ENCODE data around the gene SH3PXD2A.

Gene SH3PXD2A

DNA sequence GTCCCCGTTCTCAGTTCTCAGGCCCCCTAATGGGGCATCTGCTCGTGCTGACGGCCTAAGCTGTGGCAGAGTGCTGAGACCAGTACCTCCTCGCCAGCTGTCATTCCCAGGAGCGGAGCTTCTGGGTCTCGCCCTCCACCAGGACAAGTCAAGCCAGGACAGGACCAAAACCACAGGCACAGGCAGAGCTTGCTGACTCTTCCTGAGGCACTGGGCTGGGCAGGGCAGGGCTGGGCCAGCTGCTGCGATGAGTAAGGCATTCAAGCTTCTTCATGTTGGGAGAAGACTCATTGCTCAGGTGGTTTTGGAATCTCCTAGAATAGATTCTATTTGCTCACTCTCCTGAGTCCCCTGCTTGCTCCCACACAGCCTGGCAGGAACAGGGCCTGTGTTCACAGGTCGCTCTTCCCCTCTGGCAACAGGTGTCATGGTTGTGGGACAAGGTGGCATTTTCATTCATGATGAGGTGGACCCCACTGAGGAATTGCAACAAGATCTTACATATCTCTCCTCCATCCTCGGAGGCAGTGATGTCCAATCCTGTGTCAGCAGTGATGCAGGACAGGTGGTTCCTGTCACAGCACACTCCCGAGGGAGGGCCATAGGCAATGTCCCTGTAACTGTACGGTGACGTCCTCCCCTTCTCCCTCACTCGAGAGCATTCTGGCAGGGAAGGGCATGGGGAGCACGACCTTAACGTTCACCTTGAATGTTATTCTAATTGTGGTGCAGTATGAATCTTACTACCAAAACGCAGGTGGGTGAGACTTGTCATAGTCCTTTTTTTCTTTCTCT, 17.0 kb upstream of the SH3PXD2A start:
- DNase-seq = no peak

DNA sequence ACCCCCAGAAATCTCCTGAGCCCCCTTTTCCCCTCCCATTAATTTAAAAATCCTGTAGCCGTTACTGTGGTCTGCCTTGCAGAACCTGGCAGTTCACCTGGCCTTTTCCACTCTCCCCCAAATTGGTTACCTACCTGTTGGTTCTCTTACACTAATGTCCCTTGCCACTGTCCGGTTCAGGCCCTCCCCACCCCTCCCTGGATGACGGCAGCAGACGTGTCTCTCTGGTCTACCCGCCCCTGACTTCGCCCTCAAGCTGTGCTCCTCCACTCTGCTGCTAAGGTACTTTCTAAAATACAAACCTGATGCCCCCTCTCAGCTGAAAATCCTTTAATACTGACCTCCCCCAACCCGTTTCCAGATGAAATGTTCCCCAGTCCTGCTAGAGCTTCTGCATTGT, 15.6 kb upstream of the SH3PXD2A start:
- DNase-seq = no peak

DNA sequence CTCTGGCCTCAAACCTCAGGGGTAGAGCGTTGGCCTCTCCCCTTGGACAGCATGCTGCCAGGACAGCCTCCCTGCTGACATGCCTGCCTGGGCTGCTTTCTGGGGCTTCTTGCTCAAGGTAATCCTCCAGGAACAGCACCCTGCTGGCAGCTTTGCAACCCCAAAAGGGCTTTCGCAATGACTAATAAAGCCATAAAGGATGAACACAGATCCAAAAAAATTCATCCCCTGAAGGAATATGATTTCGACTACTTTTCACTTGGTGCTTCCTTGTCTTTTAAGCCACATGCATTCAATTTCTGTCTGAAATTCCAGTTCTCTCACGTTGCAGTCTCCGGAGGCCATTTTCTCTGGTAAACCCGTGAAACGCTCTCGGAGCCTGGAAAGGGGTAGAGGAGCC, 15.1 kb upstream of the SH3PXD2A start:
- DNase-seq = no peak

DNA sequence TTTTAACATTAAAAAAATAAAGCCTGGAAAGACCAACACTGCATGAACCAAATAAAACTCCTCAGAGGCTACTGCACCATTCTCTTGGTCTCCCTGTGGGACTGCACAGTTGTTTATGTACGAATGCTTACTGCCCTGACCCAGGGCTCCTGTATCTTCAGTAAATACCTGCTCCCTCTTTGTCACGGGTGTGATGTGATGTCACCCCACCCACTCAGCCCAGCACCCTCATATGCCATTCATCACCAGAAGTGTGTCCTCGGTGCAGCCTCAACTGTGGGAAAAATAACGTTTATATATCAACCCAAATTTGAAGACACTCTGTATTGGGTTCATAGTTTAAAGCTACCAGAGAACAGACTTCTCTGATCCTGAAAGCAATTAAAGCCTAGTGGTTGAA, 14.0 kb upstream of the SH3PXD2A start:
- no peak for DNase-seq

DNA sequence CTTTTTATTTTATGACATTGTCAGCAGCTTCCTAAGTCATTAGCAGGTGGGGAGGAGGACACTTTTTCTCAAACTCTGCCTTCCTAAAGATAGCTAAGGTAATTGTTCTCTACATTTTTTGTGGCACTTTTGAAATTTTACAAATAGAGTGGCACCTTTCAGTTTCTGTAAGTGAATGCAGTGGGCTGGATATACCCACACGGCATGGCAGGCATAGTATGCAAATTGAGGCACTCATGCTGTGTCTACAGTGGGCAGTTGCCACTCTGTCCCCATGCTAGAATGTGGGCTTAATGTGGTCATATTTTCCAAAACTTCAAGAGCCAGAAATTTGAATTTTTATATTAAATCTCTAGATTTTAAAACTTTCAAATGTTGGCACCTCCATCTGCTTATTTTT, 12.8 kb upstream of the SH3PXD2A start:
- DNase-seq = no peak

DNA sequence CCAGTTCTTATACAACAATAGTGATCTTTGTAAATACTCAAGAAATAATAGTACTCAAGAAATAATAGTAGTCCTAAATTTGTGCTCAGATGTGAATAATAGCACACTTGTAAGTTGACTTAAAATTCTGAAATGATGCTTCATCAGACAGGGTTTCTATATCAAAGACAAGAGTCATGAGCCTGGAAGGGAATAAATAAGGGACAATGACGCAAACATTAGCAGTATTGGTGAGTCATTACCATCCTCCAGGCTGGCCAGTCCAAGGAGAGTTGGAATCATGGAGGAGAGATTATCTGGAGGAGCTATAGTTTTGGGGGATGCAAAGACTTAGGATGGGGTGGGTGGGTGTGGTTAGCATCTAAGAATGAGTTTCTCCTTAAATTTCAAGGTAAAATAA, 6.1 kb upstream of the SH3PXD2A start:
- no peak for DNase-seq

DNA sequence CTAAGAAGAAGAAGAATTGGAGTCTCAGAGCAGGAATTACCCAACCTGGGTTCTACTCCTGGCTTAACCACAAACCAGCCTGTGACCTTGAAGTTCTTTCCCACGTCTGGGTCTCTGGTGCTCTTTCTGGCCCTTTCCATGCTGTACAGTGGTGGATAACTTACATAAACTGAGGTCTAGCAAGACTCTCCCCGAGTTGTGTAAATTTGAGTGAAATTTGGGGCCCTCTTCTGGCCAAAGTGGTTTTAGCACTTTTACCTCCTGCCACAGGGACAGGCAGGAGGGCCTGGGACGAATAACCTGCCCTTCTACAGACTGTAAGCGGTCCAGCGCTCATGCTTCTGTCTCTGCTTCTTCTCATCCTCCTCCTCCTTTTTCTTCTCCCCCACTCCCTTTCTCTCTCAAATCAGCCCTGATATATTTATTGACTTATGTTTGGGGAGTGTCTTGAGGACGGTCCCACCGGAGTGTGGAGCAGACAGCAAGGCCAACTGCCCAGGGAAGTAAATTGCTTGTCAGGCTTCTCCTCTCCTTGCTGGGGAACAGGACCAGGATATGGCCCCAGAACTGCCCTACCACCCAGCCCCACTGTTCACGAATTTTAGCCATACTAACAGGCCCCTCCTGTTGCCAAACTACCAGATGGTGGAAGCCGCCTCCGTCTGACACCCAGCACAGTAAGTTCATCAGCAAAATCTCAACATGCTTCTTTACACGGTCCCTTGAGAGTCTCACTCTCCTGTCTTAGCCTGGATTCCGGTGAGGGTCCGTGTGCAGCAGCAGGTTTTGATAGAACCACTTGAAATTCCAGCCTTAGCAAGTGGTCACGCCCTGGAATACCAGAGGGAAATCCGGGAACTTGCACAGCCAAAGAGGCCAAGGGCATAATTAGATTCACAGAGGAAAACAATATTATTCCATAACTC, 4.0 kb upstream of the SH3PXD2A start:
- DNase-seq = peak in 2 of 4 experiments; percentile 12 to 16

DNA sequence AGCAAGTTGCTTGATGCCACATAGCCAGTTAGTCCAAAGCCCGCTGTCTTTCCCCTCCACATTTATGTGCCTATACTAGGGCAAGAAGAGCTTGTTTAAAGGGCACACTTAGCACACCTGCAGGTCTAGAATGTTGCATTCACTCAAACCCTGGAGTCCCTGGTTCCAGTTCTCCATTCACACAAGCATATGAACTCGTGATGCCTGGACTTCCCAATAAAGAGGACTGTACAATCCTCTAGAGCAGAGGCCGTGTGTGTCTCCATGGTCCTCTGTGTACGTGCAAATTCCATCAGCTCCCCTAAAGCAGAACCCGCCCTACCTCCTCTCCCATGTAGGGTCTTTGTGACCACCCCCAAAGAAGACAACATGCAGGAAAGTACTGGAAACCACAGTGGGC, 3.0 kb upstream of the SH3PXD2A start:
- DNase-seq = no peak

DNA sequence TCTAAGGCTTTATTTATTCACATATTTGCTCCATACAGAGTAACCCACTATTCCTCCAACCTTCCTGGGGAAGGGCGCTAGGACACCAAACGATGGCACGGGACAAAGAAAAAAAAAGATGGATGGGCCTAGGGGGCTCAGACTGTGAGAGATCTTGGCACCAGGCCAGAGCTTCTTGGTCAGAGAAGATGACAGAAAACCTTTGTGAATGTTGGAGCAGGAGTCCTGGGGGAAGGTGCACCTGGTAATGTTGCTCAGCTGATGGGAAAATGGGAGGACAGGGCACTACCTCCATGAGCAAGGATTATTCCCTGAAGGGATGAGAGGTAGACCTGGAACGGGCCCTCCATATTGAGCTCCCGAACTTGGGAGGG, 1.4 kb upstream of the SH3PXD2A start:
- no peak for DNase-seq

DNA sequence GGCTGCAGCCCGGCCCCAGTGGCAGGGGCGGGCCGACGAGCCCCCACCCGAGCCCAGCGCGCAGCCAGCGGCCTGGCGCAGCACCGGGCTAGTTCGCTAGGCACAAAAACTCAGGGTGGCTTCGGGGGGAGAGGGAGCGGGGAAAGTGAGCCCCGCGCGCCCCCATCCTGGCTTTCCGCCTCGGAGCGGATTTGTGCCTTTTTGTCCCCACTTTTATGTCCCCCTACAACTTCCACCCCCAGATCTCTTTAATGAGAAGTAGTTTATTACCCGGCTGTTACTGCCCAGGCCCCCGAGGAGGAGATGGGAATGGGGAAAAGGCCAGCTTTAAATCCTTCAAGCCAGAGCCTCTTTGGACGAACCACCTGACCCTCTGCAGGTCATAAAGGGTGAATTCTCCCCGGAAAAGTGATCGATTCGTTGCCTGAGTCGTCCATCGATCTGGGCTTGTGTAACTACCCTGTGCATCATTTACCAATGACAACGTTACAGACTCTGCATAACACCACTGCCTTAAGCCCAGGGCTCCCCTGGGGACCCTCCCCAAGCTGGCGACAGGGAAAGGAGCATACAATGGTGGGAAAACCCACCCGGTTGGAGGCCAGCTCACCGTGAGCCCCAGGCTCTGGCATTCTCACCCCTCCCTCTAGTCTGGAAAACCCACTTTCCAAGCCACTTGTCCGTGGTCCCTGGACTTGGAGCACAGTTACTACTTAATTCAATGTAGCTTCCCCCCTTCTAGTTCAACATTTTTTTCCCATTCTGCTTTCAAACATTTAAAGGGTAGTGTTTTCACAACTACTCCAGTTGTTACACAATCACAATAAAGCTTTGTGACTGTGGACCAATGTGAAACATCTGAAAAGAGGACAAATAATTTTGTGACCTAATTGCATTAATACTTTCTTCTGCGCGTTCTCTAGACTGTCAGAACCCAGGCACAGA, 748 bp upstream of the SH3PXD2A start:
- no peak for DNase-seq

DNA sequence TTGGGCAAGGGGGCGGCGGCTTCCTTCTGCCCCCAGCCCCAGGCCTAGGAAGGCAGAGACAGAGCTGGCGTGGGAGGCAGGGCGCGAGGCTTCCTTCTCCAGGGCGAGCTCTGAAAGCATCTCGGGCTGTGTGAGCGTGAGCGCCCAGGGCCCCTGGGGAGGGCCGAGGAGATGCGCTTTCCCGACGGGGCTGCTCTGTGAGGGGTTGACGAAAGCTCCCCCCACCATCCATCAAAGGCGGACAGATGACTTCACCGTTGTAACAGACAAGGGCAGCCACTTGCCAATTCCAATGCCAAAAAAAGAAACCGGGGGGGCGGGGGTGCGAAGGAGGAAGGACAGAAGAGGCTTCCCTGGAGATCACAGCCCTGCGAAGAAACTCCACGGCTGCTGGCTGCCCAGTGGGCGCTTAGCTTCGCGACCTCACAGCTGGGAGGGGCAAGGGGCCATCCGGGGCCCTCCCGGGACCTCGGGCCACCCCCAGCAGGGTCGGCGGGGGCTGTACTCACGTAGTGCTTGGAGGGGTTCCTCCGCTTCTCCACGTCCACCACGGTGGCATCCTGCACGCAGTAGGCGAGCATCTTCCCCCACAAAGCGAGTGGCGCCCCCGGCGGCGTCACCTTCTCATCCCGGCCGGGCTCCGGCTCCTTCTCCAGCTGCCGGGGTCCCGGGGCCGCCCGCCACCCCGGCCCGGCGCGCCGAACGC, 537 bp downstream of the SH3PXD2A start:
- no peak for DNase-seq

DNA sequence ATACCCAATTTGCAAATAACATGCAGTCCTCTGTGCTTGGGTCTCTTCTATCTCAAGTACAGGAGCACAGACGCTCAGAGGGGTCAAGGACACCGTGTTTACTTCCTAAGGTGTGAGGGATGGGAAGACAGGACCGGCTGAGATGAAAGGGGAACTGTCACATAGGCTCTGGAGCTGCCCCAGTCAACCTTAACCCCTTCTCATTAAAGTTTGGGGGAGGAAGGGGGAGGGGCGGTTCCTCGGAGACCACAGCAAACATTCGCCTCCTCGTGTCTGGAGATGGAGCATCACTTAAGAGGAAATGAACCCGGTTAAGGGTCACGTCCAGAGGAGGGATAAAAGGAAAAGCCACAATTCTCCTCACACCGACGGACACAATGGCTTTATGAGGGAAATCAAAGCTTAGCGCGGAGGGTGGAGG, 1.1 kb downstream of the SH3PXD2A start:
- no peak for DNase-seq

DNA sequence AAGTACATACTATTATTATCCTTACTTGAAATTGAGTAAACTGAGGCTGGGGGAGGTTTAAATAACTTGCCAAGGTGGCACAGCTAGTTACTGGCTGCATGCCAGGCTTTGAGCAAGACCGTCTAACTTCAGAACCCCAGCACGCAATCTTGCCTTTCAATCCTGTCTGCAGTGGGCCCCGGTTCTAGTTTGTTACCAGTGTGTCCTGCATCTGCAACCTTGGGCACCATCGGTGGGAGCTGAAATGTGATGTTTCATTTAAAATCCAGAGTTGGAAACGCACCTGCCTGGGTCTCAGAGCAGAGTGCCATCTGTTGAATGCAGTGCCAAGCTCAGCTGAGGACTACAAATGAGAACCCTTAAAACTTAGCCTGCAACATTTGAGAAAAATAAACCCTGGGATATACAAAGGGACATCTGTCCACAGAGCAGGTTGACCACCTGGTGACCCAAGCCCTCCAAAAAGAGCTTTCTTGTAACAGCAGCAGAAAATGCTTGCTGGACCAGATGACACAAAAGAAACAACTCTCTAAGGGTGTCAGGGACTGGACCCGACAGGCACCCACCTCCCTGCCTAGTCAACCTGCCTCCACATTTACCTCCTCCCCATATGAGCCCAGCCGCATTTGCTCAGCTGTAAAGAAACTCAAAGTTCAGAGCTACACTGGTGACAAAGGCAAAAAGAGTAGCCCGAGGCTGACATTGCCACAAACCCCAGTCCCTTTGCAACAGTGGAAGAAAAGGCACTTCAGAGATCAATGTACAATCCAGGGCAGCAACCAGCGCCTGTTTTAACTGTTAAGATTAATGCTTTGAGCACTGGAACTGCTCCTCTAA, 1.7 kb downstream of the SH3PXD2A start:
- DNase-seq = no peak

DNA sequence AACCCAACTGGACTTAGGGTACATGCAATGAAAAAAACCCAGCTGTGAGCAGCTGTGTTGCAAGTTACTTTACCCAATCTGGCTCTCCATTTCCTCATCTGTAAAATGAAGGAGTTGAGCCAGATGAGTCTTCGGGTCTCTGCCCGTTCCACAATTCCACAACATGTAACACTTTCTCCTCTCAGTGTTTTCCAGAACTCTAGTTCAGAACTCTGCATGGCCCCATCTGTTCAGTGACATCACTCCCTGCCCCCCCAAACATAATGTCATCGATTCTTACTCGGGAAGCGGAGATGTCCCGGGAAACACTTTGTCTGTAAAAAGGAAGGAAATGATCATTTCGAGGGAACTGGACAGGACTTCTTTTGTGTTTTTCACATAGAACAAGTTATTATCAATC, 2.5 kb downstream of the SH3PXD2A start:
- DNase-seq = no peak

DNA sequence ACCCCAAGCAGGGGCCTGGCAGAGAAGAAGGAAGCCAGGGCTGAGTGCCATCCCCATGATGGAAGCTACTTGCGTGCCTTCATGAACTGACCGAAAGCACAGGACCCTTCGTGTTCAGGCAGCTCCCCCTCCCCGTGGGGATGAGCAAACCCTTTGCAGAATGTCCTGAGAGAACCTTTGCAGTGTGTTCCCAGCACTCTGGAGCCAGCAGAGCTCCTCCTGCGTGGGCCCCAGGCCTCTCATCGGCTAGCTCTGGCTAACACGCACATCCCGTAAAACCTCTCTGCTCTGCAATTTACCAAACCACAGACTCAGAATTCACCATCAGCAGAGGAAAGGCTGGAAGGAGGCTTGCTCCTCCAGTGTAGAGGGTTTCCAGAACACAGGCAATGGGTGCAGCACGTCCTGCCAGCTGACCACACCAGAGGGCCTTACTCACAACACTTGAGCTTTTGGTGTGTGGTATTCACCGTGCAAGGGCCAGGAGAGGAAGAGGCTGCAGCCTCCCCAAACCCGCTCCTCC, 3.1 kb downstream of the SH3PXD2A start:
- DNase-seq = no peak

DNA sequence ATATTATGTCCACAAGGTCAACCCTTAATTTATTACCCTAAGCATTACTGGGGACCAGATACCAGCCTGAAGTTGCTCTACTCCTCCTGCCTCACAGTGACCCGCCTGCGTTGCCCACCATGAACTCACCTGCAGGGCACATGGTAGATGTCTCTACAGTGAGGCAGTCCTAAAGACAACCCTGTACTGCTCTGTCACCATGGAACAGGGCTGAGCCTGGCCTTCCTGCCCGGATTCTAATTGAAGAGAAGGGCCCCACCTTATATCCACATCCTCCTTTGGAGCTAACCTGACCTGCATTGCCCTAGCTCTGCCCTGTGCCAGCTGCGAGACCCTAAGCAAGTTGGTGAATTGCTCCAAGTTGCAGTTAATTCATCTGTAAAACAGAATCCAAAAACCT, 4.1 kb downstream of the SH3PXD2A start:
- no peak for DNase-seq

DNA sequence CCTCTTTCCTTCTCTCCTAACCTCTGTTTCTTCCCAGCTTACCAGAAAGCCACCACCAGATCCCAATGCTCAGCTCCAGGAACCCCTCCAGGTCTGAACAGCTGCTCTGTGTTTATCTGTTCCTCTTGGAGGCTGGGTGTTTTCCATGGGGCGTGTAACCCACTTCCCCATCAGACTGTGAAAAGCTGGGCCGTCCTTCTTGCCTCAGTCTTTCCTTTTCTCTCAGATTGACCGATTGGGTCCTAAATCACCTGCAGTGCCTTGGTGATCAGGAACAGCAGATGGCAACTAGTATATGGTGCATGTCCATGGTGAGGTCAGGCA, 4.8 kb downstream of the SH3PXD2A start:
- no peak for DNase-seq

DNA sequence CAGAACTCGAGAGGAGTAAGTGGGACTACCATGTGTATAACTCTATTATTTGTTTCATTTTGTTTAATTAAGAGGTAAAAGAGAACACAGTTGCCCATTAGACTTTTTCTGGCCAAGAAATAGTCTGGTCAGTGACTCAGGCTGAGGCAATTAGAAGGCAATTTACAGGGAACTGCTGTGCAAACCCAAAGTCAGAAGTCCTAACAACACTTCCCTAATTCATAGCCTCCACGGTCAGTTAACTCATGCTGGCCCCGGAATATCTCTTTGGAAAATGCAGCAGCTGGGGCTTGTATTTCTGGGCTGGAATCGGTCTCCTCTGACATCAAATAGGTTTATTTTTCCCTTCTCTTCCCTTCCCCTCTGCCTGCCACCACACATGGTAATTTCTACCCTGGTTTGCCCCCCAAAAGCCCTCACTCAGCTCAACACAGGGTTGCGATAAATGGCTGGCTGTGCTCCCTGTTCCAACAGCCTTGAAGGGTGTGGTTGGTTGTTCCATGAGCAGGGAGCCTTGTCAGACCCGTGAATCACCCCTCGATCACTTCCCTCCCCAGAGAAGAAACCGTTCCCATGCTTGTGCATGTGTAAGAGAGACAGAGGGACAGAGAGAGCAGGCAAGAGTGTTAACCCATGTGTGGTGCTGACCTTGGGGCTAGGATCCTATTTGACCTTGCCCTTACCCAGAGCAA, 5.3 kb downstream of the SH3PXD2A start:
- DNase-seq = no peak

DNA sequence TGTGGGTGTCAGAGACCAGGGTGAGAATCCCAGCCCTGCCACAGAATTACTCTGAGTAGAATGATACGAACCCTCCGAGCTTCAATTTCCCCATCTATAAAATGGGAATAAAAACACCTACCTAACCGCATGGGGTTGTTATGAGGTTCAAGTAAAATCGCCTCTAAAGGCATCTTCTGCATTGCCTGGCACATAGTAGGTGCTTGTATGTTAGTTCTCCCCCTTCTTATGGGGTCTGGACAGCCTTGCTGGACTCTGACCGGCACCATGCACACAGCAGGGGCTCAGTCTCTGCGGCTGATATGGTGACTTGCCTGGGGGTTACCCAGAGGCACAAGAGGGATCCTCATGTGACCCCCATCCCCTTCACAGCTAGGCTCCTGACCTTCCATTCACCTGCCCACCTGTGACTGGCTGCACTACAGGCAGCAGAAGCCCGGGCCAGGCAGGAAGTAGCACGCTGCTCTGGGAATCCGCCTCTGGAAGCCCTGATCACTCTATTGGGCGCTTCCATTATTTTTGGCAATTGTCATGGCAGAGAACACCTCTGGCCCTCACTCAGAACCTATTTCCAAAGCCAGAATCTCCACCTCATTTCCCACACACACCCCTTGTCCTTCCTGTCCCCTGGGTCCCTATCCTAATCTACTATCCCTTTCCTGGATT, 6.0 kb downstream of the SH3PXD2A start:
- DNase-seq = no peak

DNA sequence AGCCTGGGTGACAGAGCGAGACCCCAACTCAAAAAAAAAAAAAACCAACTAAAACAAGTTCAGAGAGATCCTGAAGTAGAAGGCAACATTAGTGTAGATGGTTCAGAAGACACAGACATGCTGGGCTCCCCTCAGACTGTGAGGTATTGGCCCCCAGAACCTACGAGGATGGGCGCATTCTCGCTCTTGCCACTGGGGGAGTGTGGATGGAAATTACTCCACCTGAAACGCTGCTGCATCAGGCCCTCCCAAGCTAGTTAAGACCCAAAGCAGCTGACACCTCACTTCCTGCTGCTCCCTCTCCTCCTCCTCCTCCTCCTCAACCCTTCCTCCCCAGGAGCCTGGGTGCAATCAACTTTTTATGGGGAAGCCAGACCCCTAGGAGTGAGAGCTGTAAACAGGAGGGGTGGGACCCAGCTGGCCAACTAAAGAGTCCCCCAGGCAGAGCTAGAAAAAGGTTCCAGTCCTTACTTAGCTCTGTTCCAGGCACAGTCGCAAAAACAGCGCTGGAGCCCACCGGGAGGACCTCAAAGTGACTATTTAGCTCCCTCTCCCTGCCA, 7.4 kb downstream of the SH3PXD2A start:
- no peak for DNase-seq
